GM12878 (cell line): Measurements from ENCODE around the gene CCDC137. TPM values are rescaled to one million over a fixed set of nuclear protein-coding genes. Genes with fewer than 3 reads are reported as not detected.
A peak's percentile ranks its signal among the peaks of the same experiment; 100 is the strongest.

ENCODE experiments used
- ATAC-seq: fragments of 200-7000 bp; cut with Tn5 transposase; 3 replicates; pipeline ENCODE4 v1.9.1; 2020; ENCODE audit warnings: mild to moderate bottlenecking, moderate library complexity
- BruUV-seq: library from RNA; stranded (reverse); fragments of 400-500 nt; replicated peaks from 2 replicates; lab custom pipeline; 2021; lab: Mats Ljungman, UMichigan
- CTCF ChIA-PET: fragments of 300-600 bp; sonication (Branson Sonifier 250); formaldehyde crosslinking; extraction: SDS; loops from one replicate; lab custom pipeline; 2021; ENCODE audit warnings: inconsistent platforms; lab: Yijun Ruan, JAX
- POLR2A ChIA-PET: fragments of 350-600 bp; formaldehyde crosslinking; extraction: SDS; loops from one replicate; lab custom pipeline; 2021; ENCODE audit warnings: inconsistent platforms; lab: Charles Lee
- RAD21 ChIA-PET: fragments of 300-600 bp; sonication (Branson Sonifier 250); formaldehyde crosslinking; loops from one replicate; lab custom pipeline; 2023; ENCODE audit warnings: antibody characterized with exemption; ENCODE audit not compliant: unreplicated experiment; lab: Charles Lee
- SMC1A ChIA-PET: fragments of 300-600 bp; sonication (Branson Sonifier 250); formaldehyde crosslinking; loops from one replicate; lab custom pipeline; 2023; ENCODE audit not compliant: unreplicated experiment, uncharacterized antibody; lab: Charles Lee
- DNase-seq: peaks from one replicate; pipeline ENCODE4 v3.0.0-alpha.2; 2011; ENCODE audit warnings: low read depth, low spot score
- FAIRE-seq: peaks from 3 replicates; lab custom pipeline; 2011; peaks lifted over from hg19 to GRCh38; lab: Jason Lieb, UNC
- H2AFZ ChIP-seq: 2 replicates; pipeline ENCODE4 v1.6.0; 2011; ENCODE audit warnings: low read depth, low read length, control low read depth; ENCODE audit not compliant: control insufficient read depth
- H3K27ac ChIP-seq: 2 replicates; pipeline ENCODE4 v1.5.1; 2011; ENCODE audit warnings: control low read depth; ENCODE audit not compliant: control insufficient read depth, insufficient read depth
- H3K27me3 ChIP-seq, 2 experiments: replicated peaks in 1 of 2; 2 replicates each; pipeline versions ENCODE4 v1.6.0 to v1.6.1; 2011; ENCODE audit warnings: low read length in 1 of 2; ENCODE audit not compliant: control insufficient read depth in 2 of 2, insufficient read depth in 2 of 2
- H3K36me3 ChIP-seq, 2 experiments: 2 replicates each; pipeline ENCODE4 v1.5.1; 2011; ENCODE audit warnings: low read length in 1 of 2; ENCODE audit not compliant: control insufficient read depth in 2 of 2, insufficient read depth in 2 of 2
- H3K4me1 ChIP-seq: 2 replicates; pipeline ENCODE4 v1.6.1; 2011; ENCODE audit warnings: mild to moderate bottlenecking, low read length, moderate library complexity, mixed read lengths; ENCODE audit not compliant: control insufficient read depth, insufficient read depth
- H3K4me2 ChIP-seq: 2 replicates; pipeline ENCODE4 v1.6.0; 2011; ENCODE audit warnings: control low read depth; ENCODE audit not compliant: control insufficient read depth, insufficient read depth
- H3K4me3 ChIP-seq: fragments of 200-600 bp; sonication (generic); 2 replicates; pipeline ENCODE4 v1.5.1; 2016
- H3K79me2 ChIP-seq: 2 replicates; pipeline ENCODE4 v1.6.0; 2011; ENCODE audit warnings: low read length; ENCODE audit not compliant: control insufficient read depth, insufficient read depth
- H3K9ac ChIP-seq: 2 replicates; pipeline ENCODE4 v1.8.0; 2011; ENCODE audit warnings: low read length, control low read depth, mixed read lengths; ENCODE audit not compliant: control insufficient read depth, insufficient read depth
- H3K9me3 ChIP-seq: replicated peaks from 3 replicates; pipeline ENCODE4 v1.5.1; 2011; ENCODE audit warnings: mild to moderate bottlenecking, low read length; ENCODE audit not compliant: control insufficient read depth, insufficient read depth
- H4K20me1 ChIP-seq: 2 replicates; pipeline ENCODE4 v1.6.0; 2011; ENCODE audit not compliant: control insufficient read depth, insufficient read depth
- NRF1 ChIP-seq: conservative IDR thresholded peaks from 2 replicates; pipeline ENCODE4 v1.6.1; 2011; ENCODE audit warnings: mild to moderate bottlenecking, low read depth, low read length, improper control_type of control experiment
- POLR2A ChIP-seq: IDR thresholded peaks from 2 replicates; pipeline ENCODE4 v1.6.1; 2011; ENCODE audit warnings: low read depth, mild to moderate bottlenecking, low read length
- SMC3 ChIP-seq: IDR thresholded peaks from 2 replicates; pipeline ENCODE4 v1.6.1; 2011; ENCODE audit warnings: low read length, improper control_type of control experiment, borderline replicate concordance
- SUZ12 ChIP-seq: fragments of 200-600 bp; sonication (generic); IDR thresholded peaks from one replicate; pipeline ENCODE4 v1.6.1; 2018; ENCODE audit warnings: antibody characterized with exemption, mild to moderate bottlenecking; ENCODE audit not compliant: unreplicated experiment
- TAF1 ChIP-seq: IDR thresholded peaks from 2 replicates; pipeline ENCODE4 v1.6.1; 2011; ENCODE audit warnings: mild to moderate bottlenecking, low read depth, low read length, borderline replicate concordance
- WGBS: methylation state at CpG from one replicate; pipeline ENCODE4 v1.1.6; 2016; ENCODE audit warnings: low lambda C conversion rate; ENCODE audit not compliant: insufficient replicate concordance, insufficient coverage; ENCODE audit errors: missing lambda C conversion rate; 5-methylcytosine and 5-hydroxymethylcytosine counted together
- in situ Hi-C: fragments of 300-500 bp; cut with MboI; formaldehyde crosslinking; loops from 9 replicates; pipeline ENCODE4 v1.14.3; 2018; ENCODE audit warnings: mixed read lengths
- intact Hi-C: fragments of 100-400 bp; cut with micrococcal nuclease; formaldehyde crosslinking; loops from one replicate; pipeline ENCODE4 v1.14.2; 2022; ENCODE audit not compliant: unreplicated experiment
- polyA plus RNA-seq, 11 experiments: library from polyadenylated mRNA; depleted of rRNA in 4 of 11; unstranded in 6 of 11; stranded (reverse) in 5 of 11; fragments of >200 nt; fragmentation: Nextera tagmentation in 4 of 11; fragmentation: Illumina TruSeq in 1 of 11; extraction: Ambion mirVana in 4 of 11; extraction: Trizol in 1 of 11; gene quantifications; 1 replicate in 1 of 11; 2 replicates in 10 of 11; pipeline versions ENCODE4 v1.2.1 to v1.2.3, GENCODE V29; 2011 to 2016; ENCODE audit warnings: inconsistent platforms in 2 of 11, missing spikeins in 2 of 11, low read depth in 1 of 11
- total RNA-seq, 4 experiments: library from RNA; depleted of rRNA in 3 of 4; stranded (reverse); fragments of >200 nt in 3 of 4; fragmentation: Illumina TruSeq in 1 of 4; extraction: Trizol in 1 of 4; gene quantifications; 2 replicates each; pipeline versions ENCODE4 v1.2.1 to v1.2.3, GENCODE V29; 2013 to 2021

CCDC137 gene
- total and polyA plus RNA-seq, 10 of the 15 experiments (the other 5 are each of a cell fraction or from before 2014, with no cell fraction given): 2.2 to 45.4 (median 22.1) TPM

DNA sequence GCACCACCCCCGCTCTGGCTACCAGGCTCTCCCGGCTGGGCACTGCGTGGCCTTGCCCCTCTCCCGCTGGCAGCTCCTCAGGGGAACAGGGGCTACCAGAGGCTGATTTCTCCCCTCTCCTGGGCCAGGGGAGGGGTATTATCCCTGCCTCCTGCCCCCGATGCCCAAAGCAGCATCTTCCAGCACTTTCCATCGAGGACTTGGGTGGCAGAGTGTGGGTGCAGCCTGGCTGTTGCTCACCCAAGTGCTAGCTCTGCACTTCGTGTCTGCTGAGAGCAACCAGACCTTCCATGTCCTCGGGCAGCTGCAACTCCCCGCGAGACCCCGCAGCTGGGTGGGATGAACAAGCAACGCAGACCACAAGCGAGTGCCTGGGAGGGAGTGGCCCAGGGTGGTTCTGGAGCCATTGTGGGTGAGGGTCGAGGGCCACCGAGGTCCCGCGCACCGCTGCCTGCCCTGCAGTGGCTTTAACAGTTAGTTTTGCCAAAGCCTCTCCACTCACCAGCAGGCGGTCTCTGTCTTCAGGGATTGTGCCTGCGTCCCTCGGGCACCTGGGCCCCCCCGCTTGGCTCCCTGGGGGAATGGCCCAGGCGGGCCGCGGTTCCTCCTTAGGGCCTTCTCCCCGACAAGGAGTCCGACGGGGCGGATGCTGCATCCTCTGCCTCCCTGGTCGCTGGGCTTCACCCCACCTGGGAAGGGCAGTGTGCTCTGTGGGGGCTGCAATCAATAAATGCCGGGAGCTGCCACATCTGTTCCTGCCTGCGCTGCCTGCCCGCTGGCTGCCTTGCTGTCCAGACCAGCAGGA, 53.9 kb downstream of the CCDC137 start:
- SMC1A ChIA-PET: no interaction called here
- Histone ChIP-seq H2AFZ (no peak overlapping the region), H3K79me2 (no peaks in the 10 kb centered on the region), H3K4me1 (no peaks in the 10 kb centered on the region; the same call in 1 of the 2 replicates), H3K27ac (no peak overlapping the region), H3K36me3 (peaks cover 0 to 4% of the 10 kb centered on the region in 2 experiments; a peak in 2 of 4 replicates), H3K9me3 (no peaks in the 10 kb centered on the region), H3K4me3 (no peak overlapping the region), H3K9ac (no peak overlapping the region), H3K4me2 (no peak overlapping the region), H4K20me1 (no peaks in the 10 kb centered on the region), H3K27me3 (no peaks in the 10 kb centered on the region)
- in situ Hi-C loops: no loop called here
- intact Hi-C loops: no loop called here
- no peak for ATAC-seq
- CTCF ChIA-PET: interaction anchor here (0.6 kb wide), 1 partner anchor 97 kb away, joined by 3 read pairs; no protein-coding TSS in a partner anchor
- POLR2A ChIA-PET: no interaction called here
- 87% methylated on average over 32 of the region's 33 CpGs for WGBS
- DNase-seq: no peak
- no peak for FAIRE-seq
- no TSS peak for BruUV-seq
- TF ChIP-seq NRF1 (no peak), TAF1 (no peak), SUZ12 (no peak), SMC3 (no peak), POLR2A (peak; percentile 16; the same call in 1 of the 2 replicates)
- RAD21 ChIA-PET: no interaction called here
